NCI-H2107 (cell line): ENCODE data around the gene TSC1.
A peak's percentile ranks its signal among the peaks of the same experiment; 100 is the strongest.

Experiments used
- DNase-seq: peaks from one replicate; lab custom pipeline; 2025; lab: John Stamatoyannopoulos, UW

Gene TSC1

DNA sequence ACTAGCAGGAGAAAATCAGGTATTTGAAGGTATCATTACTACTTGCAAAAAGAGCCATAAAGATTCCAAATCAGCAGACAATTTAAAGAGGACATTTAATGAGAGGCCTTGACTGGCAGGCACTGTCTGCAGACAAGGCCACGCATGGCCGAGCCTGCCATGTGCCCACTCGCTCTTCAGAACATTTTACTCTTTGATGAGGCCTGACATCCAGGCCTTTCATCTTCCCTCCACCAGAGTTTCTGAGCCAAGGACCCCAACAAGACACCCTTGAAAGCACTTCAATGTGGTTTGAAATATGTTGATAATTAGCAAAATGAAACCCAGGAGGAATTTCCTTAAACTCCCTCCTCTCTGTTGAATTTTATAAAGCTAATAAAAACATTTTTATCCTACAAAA is 82.8 kb downstream of the TSC1 start:
- DNase-seq = no peak

DNA sequence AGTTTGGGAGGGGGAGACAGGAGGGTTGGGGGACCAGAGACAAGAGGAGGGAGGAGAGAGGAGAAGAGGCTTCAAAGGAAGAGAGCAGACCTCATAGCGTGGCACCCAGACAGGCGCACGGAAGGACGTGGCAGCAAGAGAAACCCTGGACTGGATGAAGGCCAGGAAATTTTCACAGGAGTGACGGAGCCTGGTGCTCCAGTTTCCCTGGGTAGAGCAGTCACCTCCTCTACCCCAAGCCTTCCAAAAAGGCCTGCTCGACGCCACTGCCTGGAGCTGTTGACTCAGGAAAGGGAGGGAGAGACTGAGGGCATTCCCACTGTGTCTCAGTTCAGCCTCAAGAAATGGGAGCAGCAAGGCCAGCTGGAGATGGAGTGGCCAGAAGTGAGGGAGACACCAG is 85.7 kb downstream of the TSC1 start:
- DNase-seq = no peak

GRCh38 chr9:132857616-132858342 is 86.6 kb downstream of the TSC1 start:
- DNase-seq = no peak

DNA sequence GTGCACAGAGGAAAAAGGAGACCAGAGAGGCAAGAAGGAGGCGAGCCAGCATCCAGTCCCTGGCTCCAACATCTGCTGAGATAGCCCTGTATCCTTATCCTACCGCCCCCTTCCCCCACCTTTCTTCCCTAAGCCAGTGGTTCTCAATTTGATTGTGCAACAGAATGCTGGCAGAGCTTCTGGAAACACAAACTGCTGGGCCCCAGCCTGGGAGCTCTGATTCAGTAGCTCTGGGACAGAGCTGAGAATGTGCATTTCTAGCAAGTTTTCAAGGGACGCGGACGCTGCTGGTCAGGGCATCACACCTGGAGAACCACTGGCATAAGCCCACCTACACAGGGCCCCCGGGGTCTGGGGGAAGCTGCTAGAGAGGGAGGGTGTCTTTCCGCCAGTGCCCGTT is 87.4 kb downstream of the TSC1 start:
- DNase-seq = no peak

GRCh38 chr9:132855904-132856303 is 88.5 kb downstream of the TSC1 start:
- DNase-seq = no peak

DNA sequence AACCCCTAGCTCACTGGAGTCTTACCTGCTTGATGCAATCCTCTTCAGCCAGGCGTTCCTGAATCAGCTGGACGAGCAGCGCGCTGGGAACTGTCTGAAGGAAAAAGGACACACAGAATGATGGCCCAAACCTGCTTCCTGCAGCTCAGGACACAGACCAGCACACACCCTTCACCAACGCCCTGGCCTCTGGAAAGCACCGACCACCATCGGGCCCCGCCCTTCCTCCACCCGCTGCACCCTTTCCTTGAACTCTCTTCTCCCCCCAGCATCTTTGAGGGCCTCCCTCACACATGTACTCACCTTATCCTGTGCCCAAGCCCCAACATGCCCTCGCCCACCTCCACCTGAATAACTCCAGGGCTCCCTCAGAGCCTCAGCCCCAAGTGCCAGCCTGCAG is 89.6 kb downstream of the TSC1 start:
- DNase-seq = no peak

DNA sequence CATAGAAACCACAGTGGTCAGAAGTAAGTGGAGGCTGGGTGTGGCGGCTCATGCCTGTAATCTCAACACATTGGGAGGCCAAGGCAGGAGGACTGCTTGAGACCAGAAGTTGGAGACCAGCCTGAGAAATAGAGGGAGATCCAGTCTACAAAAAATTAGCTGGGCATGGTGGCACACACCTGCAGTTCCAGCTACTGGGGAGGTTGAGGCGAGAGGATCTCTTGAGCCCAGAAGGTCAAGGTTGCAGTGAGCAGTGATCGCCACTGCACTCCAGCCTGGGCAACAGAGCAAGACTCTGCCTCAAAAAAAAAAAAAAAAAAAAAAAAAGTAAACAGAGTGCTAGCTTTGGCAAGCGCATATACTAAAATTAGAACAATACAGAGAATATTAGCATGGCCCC is 90.9 kb downstream of the TSC1 start:
- no peak for DNase-seq

GRCh38 chr9:132849185-132849706 is 95.2 kb downstream of the TSC1 start:
- DNase-seq = peak; percentile 26

- no peak for DNase-seq
Measured at GRCh38 chr9:132846918-132847515, 97.4 kb downstream of the TSC1 start.

DNA sequence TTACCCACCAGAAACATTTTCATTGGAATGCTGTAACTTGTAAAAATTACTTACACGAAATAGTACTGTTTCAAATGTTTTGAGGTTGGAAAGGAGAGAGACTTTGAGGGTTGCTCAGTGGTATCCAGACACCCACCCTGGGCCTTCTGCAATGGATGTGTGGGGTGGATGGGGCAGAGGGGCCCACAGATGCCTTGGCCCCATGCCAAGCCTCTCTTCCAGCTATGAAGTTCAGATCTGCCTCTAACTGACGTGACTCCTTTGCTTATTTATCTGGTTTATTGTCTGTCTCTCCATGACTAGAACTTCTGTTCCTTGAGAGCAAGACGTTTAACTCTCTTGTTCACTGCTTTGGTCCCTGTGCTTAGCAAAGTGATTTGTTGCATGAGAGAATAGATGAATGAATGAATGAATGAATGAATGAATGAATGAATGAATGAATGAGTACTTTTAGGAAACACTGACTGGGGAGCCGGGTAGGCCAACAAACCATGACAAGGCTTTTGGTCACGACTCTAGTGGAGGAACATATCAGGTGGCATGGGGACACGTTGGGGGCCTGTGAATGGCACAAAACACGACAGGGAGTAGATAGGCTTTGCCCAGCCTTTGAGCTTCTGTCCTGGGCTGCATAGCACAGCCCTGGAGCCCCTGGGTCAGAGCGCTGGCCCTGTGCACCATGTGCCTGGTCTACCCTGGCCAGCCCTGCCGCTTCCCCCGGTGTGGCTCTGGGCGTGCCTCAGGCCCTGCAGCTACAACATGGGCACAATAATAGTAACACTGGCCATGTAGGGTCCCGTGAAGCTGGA is 98.1 kb downstream of the TSC1 start:
- no peak for DNase-seq

DNA sequence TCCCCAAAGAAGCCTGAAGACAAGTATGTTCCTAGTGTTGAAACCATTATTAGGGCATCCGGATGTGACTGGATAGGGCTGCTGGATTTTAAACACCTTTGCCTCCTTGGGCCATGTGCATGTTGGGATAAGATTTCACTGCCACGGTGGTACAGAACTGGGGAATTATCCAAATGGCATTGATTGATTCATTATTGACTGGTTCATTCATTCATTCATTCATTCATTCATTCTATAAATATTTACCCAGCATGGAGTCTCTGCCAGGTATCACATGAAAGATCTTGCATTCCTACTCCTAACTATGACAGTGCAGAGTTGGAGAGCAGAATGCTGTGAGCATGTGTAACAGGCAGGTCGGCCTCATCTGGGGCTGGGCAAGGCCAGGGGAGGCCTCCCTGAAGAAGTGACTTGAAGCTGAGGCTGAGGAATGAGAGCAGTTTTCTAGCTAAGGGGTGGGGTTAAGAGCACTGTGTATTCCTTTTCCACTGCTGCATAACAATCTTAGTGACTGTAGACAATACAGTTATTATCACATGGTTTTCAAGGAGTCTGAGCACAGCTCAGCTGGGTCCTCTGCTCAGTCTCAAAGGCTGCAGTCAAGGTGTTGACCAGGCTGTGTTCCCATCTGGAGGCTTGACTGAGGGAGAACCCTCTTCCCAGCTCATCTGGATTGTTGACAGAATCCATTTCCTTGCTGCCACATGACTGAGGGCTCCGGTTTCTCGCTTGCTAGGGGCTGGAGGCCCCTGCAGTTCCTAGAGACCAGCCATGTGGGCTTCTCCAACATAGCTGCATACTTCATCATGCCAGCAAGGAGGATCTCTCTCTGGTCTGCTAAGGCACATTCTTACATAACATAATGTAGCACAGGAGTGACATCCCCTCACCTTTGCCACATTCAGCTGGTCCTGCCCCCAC is 102.0 kb downstream of the TSC1 start:
- no peak for DNase-seq
